Measurements from ENCODE around the gene CACNA2D4.

GRCh38 chr12:1827826-1828805 lies 90.3 kb downstream of the CACNA2D4 start:
- TF ChIP-seq CTCF (IDR thresholded peaks at IDR 0.05 in 4 of 5, conservative IDR thresholded peaks at IDR 0.05 in 1 of 5) (no peak), POLR2A (IDR thresholded peaks at IDR 0.05) (no peak)
